GM19099 (cell line): ENCODE data around the gene ZNF611.

Experiments
- POLR2A ChIP-seq: IDR thresholded peaks from 3 replicates; pipeline ENCODE4 v1.6.1; 2011; ENCODE audit warnings: low read depth; ENCODE audit not compliant: insufficient read length; ENCODE audit errors: extremely low read depth

ZNF611 gene

DNA sequence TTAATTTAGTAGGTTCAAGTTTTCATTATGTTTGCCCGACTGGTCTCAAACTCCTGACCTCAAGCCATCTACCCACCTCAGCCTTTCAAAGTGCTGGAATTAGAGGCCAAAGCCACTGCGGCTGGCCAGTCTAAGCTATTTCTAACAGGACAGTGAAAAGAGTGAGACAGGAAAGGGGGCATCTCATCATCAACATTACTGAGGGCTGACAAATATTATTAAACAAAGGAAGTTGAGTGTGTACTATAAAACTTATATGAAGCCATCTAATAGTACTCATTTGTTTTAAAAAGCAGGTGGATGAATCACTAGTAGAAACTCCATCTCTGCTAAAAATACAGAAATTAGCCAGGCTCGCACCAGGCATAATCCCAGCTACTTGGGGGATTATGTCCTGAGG, 24.3 kb downstream of the ZNF611 start:
- no peak for TF ChIP-seq POLR2A

DNA sequence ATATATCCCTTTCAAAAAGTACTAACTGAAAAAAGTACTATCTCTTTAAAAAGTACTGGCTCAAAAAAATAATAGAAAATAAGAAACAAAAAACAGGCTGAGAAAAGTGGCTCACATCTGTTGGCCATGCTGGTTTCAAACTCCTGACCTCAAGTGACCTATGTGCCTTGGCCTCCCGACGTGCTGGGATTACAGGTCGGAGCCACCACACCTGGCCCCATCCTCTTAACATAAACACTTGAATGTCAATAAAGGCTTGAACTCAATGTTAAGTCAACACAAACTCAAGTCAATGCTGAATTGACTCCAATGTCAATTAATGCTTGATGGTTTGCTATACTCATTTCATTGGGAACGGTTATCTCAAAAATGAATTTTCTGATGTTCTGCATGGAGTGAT, 30.9 kb downstream of the ZNF611 start:
- no peak for TF ChIP-seq POLR2A

DNA sequence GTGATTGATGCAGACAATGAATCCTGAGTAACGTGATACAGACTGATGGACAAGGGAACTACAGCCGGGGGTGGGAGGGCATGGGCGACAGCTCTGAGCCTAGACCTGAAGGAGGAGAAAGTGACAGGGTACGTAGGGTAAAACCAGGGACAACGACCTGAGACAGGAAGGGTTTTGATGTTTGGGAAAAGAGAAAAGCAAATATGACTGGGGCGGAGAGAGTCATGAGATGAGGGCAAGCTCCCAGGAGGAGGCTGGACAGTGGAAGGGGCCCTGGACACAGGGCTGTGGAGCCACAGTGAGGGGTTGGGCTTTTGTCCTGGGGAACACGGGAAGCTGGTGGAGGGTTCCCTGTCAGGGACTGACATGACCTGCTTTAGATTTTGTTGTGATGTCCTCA, 34.2 kb downstream of the ZNF611 start:
- no peak for TF ChIP-seq POLR2A

DNA sequence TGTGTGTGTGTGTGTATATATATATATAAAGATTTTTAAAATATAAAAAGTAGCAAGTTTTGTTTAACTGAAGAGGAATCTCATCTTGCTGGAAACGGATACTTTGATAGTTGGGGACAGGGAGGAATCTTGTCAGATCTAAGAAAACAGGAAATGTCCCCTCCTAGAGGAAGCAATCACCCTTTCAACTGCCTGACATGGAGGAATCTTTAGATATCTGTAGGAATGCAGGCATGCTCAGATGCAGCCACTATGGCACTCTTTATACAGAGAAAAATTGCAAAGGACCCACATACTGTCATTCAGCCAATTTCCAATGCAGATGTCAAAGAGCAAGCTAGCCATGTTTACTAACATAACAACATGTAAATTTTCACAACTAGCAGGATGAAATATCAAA, 38.8 kb downstream of the ZNF611 start:
- no peak for TF ChIP-seq POLR2A

DNA sequence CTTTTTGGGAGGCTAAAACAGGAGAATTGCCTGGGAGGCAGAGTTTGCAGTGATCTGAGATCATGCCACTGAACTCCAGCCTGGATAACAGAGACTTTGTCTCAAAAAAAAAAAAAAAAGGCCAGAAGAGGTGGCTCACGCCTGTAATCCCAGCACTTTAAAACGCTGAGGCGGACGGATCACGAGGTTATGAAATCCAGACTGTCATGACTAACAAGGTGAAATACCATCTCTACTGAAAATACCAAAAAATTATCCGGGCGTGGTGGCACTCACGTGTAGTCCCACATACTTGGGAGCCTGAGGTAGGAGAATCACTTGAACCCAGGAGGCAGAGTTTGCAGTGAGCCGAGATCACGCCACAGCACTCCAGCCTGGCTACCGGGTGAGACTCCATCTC, 39.9 kb downstream of the ZNF611 start:
- TF ChIP-seq POLR2A: no peak

DNA sequence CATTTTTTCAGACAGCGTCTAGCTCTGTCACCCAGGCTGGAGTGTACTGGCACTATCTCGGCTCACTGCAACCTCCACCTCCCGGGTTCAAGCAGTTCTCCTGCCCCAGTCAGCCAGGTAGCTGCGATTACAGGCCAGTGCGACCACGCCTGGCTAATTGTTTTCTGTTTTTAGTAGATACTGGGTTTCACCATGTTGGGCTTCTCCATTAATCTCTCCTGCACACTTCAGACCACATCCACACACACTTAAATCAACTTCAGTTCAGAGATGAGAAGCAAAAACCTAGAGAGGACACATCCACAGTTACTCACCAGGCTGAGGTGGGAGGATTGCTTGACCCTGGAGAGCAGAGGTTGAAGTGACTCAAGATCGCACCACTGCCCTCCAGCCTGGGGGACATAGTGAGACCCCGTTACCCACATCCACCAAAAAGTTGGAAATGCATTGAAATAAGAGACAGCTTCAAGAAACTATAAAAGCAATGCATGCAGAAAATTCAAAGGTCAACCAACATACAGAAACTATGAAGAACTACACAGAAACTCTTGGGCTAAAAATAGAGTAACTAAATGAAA, 42.3 kb downstream of the ZNF611 start:
- no peak for TF ChIP-seq POLR2A

DNA sequence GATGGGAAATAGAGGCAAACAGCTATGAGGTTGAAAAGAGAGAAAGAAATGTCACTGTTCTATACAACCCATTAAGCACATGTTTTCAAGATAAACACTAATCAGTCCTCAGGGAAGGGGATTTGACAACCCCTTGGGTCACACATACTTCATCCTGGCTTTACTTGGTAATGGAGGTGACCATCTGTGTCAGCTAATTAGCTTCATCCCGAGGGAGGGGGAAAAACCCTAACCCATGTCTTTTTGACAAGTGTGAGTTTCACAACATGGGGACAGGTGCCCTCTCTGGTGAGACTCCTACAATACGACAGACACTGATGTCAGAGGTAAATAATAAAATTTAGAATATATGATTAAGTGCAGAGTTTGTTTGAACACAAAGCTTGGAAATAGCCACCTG, 43.1 kb downstream of the ZNF611 start:
- TF ChIP-seq POLR2A: no peak

DNA sequence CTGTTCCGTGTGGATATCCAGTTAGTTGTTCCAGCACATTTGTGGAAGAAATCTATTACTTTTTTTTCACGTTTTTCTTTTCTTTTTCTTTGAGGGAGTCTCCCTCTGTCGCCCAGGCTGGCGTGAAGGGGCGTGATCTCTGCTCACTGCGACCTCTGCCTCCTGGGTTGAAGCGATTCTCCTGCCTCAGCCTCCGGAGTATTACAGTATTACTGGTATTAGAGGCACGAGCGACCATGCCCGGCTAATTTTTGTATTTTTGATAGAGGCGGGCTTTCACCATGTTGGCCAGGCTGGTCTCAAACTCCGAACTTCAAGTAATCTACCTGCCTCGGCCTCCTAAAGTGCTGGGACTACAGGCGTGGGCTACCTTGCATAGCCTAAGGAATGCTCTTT, 43.6 kb downstream of the ZNF611 start:
- TF ChIP-seq POLR2A: no peak

DNA sequence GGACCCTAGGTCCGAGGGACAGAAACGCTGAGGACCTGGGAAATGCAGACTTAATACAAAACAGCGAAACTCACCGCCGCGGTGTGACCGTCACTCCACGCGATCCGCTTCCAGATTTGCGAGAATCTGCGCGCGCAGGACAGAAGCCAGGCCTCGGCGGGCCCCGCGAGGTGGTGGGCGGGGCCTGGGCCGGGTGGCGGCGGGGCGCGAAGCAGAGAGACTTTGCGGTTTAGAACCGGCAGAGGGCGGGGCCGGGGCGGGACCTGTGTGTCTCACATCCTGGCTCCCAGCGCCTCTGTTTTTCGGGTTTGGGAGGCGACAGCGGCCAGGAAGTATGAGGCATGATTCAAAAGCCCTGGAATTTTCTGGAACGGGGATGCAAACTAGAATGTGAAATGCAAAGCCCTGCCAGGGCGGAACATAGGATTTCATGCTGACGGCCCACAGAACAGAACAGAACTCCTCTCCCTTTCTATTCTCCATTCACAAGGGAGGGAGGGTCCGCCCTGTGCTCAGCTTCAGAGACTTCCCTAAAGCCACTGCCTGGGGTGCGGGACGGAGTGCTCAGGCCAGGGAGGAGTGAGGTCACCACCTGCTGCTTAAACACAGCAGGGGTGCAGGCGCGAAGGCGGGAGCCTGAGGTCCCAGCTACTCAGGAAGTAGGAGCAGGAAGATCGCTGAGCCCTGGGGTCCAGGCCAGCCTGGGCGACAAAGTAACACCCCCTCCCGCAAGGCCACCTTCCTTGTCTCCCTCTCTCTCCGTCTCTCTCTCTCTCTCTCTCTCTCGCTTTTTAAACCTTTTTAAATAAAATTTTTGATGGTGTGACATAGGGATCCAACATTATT, 44.3 kb downstream of the ZNF611 start:
- peak; percentile 74 for TF ChIP-seq POLR2A

DNA sequence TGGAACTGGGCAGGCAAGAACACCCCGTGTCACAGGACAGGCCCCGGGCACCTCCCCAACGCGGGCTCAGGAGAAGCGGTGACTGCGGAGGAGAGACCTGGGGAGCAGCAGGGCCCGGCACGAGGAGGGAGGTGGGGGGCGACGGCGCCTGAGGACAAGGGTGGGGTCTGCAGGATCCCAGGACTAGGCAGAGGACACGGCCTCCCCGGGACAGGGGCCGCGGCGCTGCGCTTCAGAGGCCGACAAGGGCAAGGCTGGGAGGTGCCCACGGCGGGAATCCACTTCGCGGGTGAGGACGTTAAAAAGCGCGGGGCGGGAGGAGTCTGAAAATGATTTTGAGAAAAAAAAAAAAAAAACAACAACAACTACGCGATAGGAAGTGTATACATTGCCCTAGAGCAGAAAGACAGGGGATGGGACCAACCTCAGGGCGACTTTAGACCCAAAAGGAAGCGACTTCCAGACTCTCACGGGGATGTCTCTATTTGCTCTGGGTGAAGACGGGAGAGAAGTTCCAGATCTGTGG, 44.9 kb downstream of the ZNF611 start:
- no peak for TF ChIP-seq POLR2A

DNA sequence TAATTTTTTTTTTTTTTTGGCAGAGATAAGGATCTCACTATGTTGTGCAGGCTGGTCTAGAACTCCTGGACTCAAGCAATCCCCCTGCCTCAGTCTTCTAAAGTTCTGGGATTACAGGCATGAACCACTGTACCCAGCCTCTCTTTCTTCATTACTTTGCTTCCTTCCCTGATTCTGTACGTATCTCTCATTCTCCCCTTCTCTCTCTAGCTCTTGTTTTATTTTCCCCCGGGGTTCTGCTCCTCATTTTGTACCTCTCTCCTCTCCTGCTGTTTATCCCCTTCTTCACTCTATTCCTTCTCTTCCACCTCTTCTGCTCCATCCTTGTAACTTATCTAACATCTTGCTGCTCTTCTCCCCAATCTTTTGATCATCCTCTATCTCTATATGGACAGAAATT, 46.5 kb downstream of the ZNF611 start:
- TF ChIP-seq POLR2A: no peak

DNA sequence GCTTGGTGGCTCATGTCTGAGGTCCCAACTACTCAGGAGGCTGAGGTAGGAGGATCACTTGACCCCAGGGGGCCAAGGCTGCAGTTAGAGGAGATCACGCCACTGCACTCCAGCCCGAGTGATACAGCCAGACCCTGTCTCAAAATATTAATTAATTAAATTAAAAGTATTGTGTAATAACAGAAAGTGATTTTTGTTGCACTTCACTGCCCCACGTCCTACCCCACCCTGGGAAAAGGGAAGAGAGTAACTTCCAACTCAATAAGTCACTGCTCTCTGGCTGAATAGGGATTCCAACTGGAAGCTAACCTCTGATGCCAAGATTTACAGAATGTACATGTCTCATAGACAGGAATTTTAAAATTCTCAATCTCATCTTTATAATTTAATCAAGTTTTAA, 47.2 kb downstream of the ZNF611 start:
- no peak for TF ChIP-seq POLR2A

DNA sequence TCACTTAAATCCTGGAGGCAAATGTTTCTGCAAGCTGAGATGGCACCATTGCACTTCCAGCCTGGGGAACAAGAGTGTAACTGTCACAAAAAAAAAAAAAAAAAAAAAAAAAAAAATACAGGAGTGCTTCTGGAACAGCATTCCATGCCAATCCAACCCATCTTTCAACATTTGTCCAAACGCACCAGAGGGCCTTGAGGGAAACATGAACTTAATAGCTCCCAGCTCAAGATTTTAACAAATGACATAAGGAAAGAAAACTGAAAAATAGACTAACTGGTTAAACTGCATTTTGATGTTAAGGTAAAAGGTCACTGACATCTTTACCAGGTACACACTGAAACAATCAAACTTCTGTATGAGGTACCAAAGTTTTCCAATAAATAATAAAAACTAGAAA, 49.0 kb downstream of the ZNF611 start:
- no peak for TF ChIP-seq POLR2A

DNA sequence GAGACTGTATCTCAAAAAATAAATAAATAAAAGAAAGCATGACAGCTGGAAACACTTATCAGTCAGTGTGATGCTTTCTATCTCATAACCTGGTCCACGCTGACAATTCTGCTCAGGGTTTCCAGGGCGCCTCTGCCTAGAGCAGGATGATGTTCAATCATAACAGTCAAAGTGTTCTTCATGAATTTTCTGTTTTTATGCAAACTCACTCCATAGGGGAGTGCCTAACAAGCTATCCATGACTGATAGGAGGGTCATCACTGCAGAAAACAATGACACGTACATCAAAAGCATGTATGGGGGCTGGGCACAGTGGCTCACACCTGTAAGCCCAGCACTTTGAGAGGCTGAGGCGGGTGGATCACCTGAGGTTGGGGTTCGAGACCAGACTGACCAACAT, 55.2 kb downstream of the ZNF611 start:
- no peak for TF ChIP-seq POLR2A

DNA sequence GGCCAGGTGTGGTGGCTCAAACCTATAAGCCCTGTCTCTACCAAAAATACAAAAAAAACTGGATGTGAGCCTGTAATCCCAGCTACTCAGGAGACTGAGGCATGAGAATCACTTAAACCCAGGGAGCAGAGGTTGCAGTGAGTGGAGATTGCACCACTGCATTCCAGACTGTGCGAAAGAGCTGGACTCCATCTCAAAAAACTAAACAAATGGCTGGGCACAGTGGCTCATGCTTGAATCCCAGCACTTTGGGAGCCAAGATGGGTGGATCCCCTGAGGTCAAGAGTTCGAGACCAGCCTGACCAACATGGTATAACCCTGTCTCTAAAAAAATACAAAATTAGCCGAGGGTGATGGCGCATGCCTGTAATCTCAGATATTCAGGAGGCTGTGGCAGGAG, 61.8 kb downstream of the ZNF611 start:
- TF ChIP-seq POLR2A: no peak

DNA sequence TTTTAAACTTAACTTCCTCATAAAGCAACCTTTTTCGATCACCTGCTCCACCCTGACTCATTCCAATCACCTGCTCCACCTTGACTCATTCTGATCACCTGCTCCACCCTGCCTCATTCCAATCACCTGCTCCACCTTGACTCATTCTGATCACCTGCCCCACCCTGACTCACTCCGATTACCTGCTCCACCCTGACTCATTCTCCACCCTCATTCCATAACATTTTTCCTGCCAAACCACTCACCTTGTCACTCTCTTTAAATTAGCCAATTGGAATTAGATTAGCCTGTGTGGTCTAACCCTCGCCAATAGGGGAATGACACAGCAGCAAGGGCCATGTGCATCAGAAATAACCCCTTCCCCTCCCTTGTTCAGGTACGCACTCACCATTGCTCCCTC, 64.8 kb downstream of the ZNF611 start:
- no peak for TF ChIP-seq POLR2A

DNA sequence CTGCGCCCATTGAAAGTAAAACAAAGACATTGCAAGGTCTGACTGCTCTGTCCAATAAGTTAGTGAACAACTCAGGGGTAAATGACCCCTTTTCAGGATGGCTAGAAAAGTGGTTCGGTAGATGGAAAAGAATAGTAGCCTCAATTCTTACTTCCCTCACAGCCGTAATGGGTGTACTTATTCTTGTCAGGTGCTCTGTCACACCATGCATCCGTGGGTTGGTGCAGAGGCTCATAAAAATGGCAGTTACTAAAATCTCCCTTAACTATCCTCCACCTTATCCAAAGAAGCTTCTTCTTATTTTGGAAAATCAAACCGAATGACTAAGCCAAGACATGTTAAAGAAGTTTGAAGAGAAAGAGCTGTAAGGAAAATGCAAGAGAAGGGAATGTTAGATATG, 65.3 kb downstream of the ZNF611 start:
- no peak for TF ChIP-seq POLR2A

DNA sequence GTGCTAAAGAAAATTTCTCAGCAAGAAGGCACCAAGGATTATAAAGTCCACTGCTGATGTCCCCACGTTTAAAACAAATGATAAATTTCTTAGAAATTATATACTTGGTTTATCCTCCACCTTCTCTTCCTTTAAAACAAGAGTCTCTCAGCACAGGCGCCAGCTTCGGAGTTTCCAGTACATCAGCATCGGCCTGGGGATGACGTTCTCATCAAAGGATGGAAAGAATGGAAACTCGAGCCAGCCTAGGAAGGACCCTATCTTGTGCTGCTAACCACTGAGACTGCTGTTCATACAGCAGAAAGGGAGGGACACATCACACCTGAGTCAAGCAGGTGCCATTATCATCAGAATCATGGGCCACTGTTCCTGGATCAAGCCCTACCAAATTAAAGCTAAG, 66.9 kb downstream of the ZNF611 start:
- no peak for TF ChIP-seq POLR2A
